HL-60 (cell line): ENCODE measurements around the gene C9orf50.

ENCODE experiments used
- DNase-seq, 2 experiments: peaks; one replicate each; pipeline ENCODE4 v3.0.0-alpha.2; 2010 to 2020; ENCODE audit warnings: low read depth in 1 of 2, low spot score in 1 of 2
- H3K27ac ChIP-seq: fragments of 250-450 bp; sonication (Bioruptor Pico); replicated peaks from 2 replicates; pipeline ENCODE4 v1.5.1; 2020; ENCODE audit warnings: mild to moderate bottlenecking, moderate library complexity
- H3K27me3 ChIP-seq: fragments of 250-450 bp; sonication (Bioruptor Pico); 2 replicates; pipeline ENCODE4 v1.5.1; 2021; ENCODE audit warnings: mild to moderate bottlenecking, moderate library complexity; ENCODE audit not compliant: insufficient read depth, poor library complexity, severe bottlenecking
- H3K4me3 ChIP-seq: replicated peaks from 2 replicates; pipeline ENCODE4 v1.5.1; 2011; ENCODE audit warnings: mild to moderate bottlenecking, control low read depth, low read length; ENCODE audit not compliant: insufficient read depth
- CTCF ChIP-seq: IDR thresholded peaks from one replicate; pipeline ENCODE4 v1.5.1; 2011; ENCODE audit warnings: low read length, control low read depth, inconsistent platforms; ENCODE audit not compliant: insufficient read depth
- GABPA ChIP-seq: IDR thresholded peaks from 2 replicates; pipeline ENCODE4 v1.6.1; 2012; ENCODE audit warnings: low read depth
- POLR2AphosphoS5 ChIP-seq: IDR thresholded peaks from 2 replicates; pipeline ENCODE4 v1.6.1; 2012; ENCODE audit warnings: low read depth
- SPI1 ChIP-seq: IDR thresholded peaks from 2 replicates; pipeline ENCODE4 v1.6.1; 2012; ENCODE audit warnings: low read depth, mild to moderate bottlenecking, borderline replicate concordance
- TF ChIP-seq, protein P1 (sequence below): IDR thresholded peaks from 2 replicates; pipeline ENCODE4 v1.6.1; 2012; ENCODE audit warnings: low read depth; ENCODE audit not compliant: insufficient replicate concordance

C9orf50 gene

DNA sequence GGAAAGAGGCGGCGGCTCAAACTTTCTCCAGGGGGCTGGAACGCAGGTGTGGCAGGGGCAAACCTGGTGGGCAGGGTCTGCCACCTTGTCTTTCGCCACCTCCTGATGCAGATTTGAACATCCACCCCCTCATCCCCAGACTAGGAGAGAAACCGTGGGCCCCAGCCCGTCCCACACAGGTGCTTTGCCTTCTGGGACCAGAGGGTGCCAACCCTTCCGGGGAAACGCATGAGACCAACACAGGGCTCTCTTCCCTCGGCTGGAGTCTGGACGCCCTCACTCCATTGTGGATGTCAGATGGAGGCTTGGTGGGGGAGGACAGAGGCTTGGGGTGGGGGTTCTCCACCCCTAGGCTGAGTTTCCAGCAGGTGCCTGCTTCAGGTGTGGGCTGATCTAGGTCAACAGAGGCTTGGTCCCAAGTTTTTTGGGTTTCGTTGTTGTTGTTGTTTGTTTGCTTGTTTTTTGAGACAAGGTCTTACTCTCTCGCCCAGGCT is 9.5 kb downstream of the C9orf50 start:
- no peak for DNase-seq
- no peak for TF ChIP-seq SPI1
- no peak for TF ChIP-seq GABPA
- TF ChIP-seq CTCF: no peak
- no peak for TF ChIP-seq POLR2AphosphoS5
- TF ChIP-seq, protein P1, sequence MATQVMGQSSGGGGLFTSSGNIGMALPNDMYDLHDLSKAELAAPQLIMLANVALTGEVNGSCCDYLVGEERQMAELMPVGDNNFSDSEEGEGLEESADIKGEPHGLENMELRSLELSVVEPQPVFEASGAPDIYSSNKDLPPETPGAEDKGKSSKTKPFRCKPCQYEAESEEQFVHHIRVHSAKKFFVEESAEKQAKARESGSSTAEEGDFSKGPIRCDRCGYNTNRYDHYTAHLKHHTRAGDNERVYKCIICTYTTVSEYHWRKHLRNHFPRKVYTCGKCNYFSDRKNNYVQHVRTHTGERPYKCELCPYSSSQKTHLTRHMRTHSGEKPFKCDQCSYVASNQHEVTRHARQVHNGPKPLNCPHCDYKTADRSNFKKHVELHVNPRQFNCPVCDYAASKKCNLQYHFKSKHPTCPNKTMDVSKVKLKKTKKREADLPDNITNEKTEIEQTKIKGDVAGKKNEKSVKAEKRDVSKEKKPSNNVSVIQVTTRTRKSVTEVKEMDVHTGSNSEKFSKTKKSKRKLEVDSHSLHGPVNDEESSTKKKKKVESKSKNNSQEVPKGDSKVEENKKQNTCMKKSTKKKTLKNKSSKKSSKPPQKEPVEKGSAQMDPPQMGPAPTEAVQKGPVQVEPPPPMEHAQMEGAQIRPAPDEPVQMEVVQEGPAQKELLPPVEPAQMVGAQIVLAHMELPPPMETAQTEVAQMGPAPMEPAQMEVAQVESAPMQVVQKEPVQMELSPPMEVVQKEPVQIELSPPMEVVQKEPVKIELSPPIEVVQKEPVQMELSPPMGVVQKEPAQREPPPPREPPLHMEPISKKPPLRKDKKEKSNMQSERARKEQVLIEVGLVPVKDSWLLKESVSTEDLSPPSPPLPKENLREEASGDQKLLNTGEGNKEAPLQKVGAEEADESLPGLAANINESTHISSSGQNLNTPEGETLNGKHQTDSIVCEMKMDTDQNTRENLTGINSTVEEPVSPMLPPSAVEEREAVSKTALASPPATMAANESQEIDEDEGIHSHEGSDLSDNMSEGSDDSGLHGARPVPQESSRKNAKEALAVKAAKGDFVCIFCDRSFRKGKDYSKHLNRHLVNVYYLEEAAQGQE: no peak
- H3K27me3 ChIP-seq: no peaks in the 10 kb centered on the region
- H3K4me3 ChIP-seq: no peak overlapping the region
- no peak overlapping the region for H3K27ac ChIP-seq

- Histone ChIP-seq H3K27ac (peak overlapping the region; percentile 50), H3K27me3 (no peaks in the 10 kb centered on the region), H3K4me3 (peak overlapping the region; percentile 40)
- peak in 1 of 2 experiments; percentile 70 for DNase-seq
- TF ChIP-seq, protein P1: no peak
- peak; percentile 61 for TF ChIP-seq CTCF
- TF ChIP-seq GABPA: no peak
- no peak for TF ChIP-seq SPI1
Measured at GRCh38 chr9:129610473-129611306, 10.2 kb downstream of the C9orf50 start.

- no peak for TF ChIP-seq CTCF
- TF ChIP-seq SPI1: no peak
- no peak for TF ChIP-seq GABPA
- TF ChIP-seq, protein P1: no peak
- TF ChIP-seq POLR2AphosphoS5: no peak
Measured at GRCh38 chr9:129610213-129610472, 10.8 kb downstream of the C9orf50 start.

More at GRCh38 chr9:129610213-129610472, 10.8 kb downstream of the C9orf50 start:
- H3K4me3 ChIP-seq: peak overlapping the region; percentile 40
- no peaks in the 10 kb centered on the region for H3K27me3 ChIP-seq
- DNase-seq: no peak
- no peak overlapping the region for H3K27ac ChIP-seq
